SK-N-SH (cell line): ENCODE measurements around the gene ATF5.
A peak's percentile ranks its signal among the peaks of the same experiment; 100 is the strongest.

Experiments used
- EP300 ChIP-seq, 2 experiments: IDR thresholded peaks; 2 replicates each; pipeline versions ENCODE4 v1.4.0 to v1.6.1; 2012; ENCODE audit warnings: borderline replicate concordance in 1 of 2, low read depth in 1 of 2, low read length in 1 of 2
- FOXM1 ChIP-seq: IDR thresholded peaks from 2 replicates; pipeline ENCODE4 v1.4.0; 2012; ENCODE audit warnings: low read depth, mild to moderate bottlenecking
- MXI1 ChIP-seq: IDR thresholded peaks from 2 replicates; pipeline ENCODE4 v1.6.1; 2012; ENCODE audit warnings: mild to moderate bottlenecking, low read depth, low read length, improper control_type of control experiment
- POLR2AphosphoS5 ChIP-seq: IDR thresholded peaks from 2 replicates; pipeline ENCODE4 v1.6.1; 2012; ENCODE audit warnings: low read depth, low read length
- SIN3A ChIP-seq: IDR thresholded peaks from 2 replicates; pipeline ENCODE4 v1.6.1; 2012; ENCODE audit warnings: low read depth, mild to moderate bottlenecking, low read length, moderate library complexity, borderline replicate concordance
- YY1 ChIP-seq: IDR thresholded peaks from 2 replicates; pipeline ENCODE4 v1.4.0; 2012; ENCODE audit warnings: low read depth, mild to moderate bottlenecking
- TF ChIP-seq, protein P1 (sequence below): fragments of 200-600 bp; sonication (generic); IDR thresholded peaks from 2 replicates; pipeline ENCODE4 v1.6.1; 2017; ENCODE audit warnings: antibody characterized with exemption, mild to moderate bottlenecking, moderate library complexity
- TF ChIP-seq, protein P2 (sequence below): IDR thresholded peaks from 2 replicates; pipeline ENCODE4 v1.4.0; 2012; ENCODE audit warnings: low read depth, borderline replicate concordance
- TF ChIP-seq, protein P3 (sequence below): IDR thresholded peaks from 2 replicates; pipeline ENCODE4 v1.4.0; 2012; ENCODE audit warnings: low read depth
- TF ChIP-seq, protein P4 (sequence below): fragments of 150-350 bp; IDR thresholded peaks from 2 replicates; pipeline ENCODE4 v1.6.1; 2016; ENCODE audit warnings: mild to moderate bottlenecking, low read depth, low read length
- TF ChIP-seq, protein P5 (sequence below): IDR thresholded peaks from 2 replicates; pipeline ENCODE4 v1.6.1; 2012; ENCODE audit warnings: mild to moderate bottlenecking, low read depth, low read length, moderate library complexity
- TF ChIP-seq, protein P6 (sequence below): IDR thresholded peaks from 2 replicates; pipeline ENCODE4 v1.4.0; 2012; ENCODE audit warnings: low read depth, borderline replicate concordance

DNA sequence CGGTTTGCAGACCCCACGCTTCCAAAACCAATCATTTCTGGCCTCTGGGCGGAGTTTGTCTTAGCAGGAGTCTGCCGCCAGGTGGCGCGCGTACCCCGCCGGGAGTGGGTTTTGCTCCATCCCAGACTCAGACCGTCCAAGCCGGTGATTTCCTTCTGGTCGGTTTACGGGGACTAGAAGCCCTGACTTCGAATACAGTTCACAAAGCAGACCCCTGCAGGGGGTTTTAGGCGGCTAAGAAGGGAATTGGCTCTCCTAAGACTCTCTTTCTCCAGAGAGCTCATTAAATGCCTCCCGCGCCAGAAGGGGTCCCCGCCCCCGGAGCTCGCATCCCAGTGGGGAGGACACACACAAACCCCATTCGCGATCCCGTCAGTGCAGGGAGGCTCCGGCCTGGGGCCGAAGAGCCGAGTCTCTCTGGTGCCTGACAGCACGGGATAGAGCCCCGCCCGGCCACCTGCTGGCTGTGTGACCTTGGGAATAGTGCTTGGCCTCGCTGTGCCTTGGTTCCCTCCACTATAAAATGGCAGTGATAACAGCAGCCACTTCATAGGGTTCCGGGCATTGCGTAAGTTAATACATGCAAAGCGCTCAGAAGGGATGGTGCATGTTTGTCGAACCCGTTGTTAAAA, 8.9 kb downstream of the ATF5 start:
- TF ChIP-seq, protein P1, sequence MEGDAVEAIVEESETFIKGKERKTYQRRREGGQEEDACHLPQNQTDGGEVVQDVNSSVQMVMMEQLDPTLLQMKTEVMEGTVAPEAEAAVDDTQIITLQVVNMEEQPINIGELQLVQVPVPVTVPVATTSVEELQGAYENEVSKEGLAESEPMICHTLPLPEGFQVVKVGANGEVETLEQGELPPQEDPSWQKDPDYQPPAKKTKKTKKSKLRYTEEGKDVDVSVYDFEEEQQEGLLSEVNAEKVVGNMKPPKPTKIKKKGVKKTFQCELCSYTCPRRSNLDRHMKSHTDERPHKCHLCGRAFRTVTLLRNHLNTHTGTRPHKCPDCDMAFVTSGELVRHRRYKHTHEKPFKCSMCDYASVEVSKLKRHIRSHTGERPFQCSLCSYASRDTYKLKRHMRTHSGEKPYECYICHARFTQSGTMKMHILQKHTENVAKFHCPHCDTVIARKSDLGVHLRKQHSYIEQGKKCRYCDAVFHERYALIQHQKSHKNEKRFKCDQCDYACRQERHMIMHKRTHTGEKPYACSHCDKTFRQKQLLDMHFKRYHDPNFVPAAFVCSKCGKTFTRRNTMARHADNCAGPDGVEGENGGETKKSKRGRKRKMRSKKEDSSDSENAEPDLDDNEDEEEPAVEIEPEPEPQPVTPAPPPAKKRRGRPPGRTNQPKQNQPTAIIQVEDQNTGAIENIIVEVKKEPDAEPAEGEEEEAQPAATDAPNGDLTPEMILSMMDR = peak; percentile 96
- TF ChIP-seq, protein P2, sequence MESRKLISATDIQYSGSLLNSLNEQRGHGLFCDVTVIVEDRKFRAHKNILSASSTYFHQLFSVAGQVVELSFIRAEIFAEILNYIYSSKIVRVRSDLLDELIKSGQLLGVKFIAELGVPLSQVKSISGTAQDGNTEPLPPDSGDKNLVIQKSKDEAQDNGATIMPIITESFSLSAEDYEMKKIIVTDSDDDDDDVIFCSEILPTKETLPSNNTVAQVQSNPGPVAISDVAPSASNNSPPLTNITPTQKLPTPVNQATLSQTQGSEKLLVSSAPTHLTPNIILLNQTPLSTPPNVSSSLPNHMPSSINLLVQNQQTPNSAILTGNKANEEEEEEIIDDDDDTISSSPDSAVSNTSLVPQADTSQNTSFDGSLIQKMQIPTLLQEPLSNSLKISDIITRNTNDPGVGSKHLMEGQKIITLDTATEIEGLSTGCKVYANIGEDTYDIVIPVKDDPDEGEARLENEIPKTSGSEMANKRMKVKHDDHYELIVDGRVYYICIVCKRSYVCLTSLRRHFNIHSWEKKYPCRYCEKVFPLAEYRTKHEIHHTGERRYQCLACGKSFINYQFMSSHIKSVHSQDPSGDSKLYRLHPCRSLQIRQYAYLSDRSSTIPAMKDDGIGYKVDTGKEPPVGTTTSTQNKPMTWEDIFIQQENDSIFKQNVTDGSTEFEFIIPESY = no peak
- TF ChIP-seq MXI1 (no peak), POLR2AphosphoS5 (no peak), YY1 (no peak), FOXM1 (no peak), SIN3A (no peak), EP300 (IDR thresholded peaks at IDR 0.05; ENCODE audit: borderline replicate concordance in 1 of 2, low read depth in 1 of 2, low read length in 1 of 2) (no peak)
- TF ChIP-seq, protein P3, sequence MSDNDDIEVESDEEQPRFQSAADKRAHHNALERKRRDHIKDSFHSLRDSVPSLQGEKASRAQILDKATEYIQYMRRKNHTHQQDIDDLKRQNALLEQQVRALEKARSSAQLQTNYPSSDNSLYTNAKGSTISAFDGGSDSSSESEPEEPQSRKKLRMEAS = peak; percentile 43; the same call in 1 of the 2 replicates
- TF ChIP-seq, protein P4, sequence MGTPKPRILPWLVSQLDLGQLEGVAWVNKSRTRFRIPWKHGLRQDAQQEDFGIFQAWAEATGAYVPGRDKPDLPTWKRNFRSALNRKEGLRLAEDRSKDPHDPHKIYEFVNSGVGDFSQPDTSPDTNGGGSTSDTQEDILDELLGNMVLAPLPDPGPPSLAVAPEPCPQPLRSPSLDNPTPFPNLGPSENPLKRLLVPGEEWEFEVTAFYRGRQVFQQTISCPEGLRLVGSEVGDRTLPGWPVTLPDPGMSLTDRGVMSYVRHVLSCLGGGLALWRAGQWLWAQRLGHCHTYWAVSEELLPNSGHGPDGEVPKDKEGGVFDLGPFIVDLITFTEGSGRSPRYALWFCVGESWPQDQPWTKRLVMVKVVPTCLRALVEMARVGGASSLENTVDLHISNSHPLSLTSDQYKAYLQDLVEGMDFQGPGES = no peak
- TF ChIP-seq, protein P5, sequence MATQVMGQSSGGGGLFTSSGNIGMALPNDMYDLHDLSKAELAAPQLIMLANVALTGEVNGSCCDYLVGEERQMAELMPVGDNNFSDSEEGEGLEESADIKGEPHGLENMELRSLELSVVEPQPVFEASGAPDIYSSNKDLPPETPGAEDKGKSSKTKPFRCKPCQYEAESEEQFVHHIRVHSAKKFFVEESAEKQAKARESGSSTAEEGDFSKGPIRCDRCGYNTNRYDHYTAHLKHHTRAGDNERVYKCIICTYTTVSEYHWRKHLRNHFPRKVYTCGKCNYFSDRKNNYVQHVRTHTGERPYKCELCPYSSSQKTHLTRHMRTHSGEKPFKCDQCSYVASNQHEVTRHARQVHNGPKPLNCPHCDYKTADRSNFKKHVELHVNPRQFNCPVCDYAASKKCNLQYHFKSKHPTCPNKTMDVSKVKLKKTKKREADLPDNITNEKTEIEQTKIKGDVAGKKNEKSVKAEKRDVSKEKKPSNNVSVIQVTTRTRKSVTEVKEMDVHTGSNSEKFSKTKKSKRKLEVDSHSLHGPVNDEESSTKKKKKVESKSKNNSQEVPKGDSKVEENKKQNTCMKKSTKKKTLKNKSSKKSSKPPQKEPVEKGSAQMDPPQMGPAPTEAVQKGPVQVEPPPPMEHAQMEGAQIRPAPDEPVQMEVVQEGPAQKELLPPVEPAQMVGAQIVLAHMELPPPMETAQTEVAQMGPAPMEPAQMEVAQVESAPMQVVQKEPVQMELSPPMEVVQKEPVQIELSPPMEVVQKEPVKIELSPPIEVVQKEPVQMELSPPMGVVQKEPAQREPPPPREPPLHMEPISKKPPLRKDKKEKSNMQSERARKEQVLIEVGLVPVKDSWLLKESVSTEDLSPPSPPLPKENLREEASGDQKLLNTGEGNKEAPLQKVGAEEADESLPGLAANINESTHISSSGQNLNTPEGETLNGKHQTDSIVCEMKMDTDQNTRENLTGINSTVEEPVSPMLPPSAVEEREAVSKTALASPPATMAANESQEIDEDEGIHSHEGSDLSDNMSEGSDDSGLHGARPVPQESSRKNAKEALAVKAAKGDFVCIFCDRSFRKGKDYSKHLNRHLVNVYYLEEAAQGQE = no peak
- TF ChIP-seq, protein P6, sequence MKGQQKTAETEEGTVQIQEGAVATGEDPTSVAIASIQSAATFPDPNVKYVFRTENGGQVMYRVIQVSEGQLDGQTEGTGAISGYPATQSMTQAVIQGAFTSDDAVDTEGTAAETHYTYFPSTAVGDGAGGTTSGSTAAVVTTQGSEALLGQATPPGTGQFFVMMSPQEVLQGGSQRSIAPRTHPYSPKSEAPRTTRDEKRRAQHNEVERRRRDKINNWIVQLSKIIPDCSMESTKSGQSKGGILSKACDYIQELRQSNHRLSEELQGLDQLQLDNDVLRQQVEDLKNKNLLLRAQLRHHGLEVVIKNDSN = no peak
